GM21447 (cell line): ENCODE results near the gene EZH1.

Source experiments
- ATAC-seq: cut with Tn5 transposase; IDR thresholded peaks from one replicate; pipeline ENCODE4 v1.9.1; 2021; ENCODE audit not compliant: unreplicated experiment

Gene EZH1

GRCh38 chr17:42684929-42685556 lies 59.8 kb downstream of the EZH1 start:
- ATAC-seq, result no peak

- no peak for ATAC-seq
Measured at GRCh38 chr17:42683407-42684034, 61.3 kb downstream of the EZH1 start.

DNA sequence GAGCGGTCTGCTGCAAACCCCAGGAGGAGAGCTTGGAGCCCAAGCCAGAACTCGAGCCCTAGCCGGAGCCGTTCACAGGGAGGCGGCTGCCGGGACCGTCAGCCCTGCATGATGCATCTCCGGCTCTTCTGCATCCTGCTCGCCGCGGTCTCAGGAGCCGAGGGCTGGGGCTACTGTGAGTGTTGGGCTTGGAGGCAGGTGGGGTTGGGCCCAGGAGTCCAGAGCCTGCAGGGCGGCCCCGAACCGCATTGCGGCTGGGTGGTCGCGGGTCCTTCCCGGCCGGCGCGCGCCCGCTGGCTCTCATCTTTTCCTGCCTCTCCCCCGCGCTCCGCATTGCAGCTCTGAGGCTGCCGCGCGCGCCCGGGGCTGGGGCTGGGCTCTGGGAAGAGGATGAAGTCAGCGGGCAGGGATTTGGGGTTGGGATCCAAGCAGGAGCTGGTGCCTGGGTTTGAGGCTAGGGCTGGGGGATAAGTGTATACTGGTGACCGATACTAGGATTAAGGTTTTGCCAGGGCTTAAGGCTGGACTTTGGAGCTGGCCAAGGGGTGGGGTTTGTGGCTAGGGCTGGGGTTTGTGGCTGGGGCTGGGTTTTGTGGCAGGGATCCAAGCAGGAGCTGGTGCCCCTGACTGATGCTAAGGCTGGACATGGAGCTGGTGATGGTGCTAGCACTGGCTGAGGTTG lies 62.0 kb downstream of the EZH1 start:
- no peak for ATAC-seq

DNA sequence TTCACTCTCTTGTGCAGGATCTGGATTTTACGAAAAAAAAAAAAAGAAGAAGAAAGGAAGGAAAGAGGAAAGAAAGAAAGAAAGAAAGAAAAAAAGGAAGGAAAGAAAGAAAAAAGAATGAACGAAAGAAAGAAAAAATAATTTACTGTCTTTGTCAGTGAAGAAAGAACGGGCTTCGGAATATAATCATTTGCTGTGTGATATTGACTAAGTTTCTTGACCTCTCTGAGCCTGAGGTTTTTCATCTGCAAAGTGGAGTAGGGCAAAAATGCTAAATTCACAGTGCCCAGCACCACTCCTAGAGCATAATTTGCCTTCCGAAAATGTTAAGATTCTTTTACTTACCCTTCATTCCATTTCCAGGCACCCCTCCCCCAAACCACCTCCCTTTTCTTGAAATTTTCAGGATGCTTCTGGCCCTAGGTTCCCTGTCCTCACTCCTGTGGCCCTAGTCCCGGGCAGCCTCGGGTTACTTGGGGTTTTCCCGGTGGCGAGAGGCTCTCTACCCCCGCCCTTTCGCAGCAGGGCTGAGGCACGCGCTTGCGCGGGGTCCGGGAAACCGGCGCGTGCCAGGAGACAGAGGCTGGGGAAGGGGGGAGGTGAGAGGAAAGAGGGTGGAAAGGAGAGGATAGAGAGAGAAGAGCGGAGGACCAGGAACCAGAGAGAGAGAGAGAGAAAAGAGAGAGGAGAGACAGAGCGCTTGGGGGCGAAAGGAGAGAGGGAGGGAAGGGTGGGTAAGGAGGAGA lies 62.7 kb downstream of the EZH1 start, which contains the start of gene CNTNAP1:
Gene CNTNAP1 (plus strand): TSS at position 556 of the 746 bp plus-strand sequence. CDS start 299 bp downstream, outside the sequence.
- ATAC-seq, result no peak

- ATAC-seq, result no peak
Measured at GRCh38 chr17:42680331-42680808, 64.5 kb downstream of the EZH1 start.

GRCh38 chr17:42679492-42680330 lies 65.1 kb downstream of the EZH1 start:
- no peak for ATAC-seq

DNA sequence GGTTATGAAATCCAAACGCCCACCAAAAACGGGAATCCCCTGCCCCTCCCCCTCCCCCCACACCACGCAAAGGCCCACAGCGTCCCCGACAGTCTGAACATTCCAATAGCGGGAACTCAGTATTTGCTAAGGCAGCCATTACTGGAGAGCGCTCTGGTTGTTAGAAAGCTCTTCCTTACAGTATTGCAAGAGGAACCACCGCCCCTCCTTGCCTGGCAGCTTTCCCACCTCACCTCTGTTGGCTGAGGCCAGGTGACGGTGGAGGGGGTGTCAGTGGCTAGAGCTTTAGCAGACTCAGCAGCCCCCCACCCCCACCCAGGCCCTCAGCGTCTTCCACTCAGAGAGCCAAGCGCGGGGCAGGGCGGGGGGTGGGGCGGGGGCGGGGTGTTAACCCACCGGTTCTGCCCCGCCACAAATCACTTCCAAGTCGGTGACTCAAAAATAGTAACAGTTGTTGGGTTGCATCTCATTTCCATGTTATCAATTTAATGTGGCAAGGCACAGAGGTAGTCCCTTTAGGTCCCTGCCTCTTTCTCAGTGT lies 65.8 kb downstream of the EZH1 start:
- no peak for ATAC-seq

DNA sequence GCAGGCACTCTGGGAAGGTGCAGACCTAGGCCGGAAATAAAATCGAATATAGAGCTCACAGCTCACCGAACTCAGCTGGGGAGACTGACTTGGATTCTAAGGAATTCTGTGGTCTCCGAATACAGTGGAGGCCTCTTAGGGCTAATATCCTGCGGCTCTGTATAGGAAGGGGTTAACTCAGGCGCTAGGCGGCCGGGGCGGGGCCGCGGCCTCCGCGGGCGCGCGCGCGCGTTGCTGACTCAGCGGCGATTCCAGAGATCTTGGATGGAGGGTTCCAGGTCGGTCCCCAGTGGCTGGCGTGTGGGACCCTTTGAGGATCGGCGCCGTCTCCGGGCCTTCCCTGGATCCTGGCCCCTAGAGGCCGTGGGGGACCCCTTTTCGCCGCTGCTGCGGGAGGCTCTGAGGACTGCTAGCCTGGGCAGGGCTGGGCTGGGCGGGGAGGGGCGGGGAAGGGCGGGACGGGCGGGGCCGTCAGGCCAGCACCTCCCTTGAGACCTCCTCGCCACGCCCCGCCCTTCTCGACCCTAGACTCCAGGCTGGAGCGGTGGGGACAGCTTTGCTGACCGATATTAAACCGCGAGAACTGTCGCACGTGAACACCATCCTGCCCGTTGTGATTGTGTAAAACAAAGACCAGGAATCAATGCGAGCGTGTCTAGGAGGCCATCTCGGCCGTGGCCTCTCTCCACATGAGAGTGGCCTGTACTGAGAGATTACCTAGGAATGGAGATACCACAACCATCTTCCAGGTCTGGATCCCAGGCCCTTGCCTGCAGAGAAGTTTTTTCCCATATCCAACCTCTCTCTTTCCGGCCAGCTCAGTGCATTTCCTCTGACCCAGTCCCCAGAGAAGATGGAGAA lies 66.7 kb downstream of the EZH1 start:
- ATAC-seq, result no peak

GRCh38 chr17:42677012-42677857 lies 67.6 kb downstream of the EZH1 start:
- peak; percentile 51 for ATAC-seq

DNA sequence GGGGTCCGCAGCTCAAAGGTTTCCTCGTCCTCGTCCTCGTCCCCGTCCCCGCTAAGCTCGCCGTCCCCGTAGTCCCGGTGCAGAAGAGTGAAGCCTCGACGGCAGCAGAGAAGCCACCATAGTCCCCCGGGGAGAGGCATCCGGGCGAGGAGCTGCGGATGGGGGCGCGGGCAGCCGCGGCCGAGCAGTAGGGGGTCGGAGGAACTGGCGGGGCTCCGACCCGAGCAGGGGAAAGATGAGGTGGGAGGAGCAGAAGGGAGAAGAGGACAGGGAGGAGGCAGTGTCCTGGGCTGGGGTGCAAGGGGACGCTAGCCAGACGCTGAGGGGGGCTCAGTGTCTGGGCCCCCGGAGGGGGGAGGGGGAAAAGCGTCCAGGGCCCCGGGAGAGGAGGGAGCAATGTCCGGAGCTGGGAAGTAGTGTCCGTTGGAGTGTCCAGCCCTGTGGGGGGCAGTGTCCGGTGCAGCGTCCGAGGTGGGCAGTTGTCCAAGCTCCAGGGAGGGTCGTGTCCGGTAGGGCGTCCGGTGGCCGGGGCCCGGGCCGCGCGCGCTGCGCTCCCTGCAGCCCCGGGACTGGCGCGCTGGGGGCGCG lies 68.3 kb downstream of the EZH1 start, which contains the start of gene PLEKHH3:
Gene PLEKHH3 (minus strand): TSS at position 571 of the 588 bp plus-strand sequence. CDS start 431 bp downstream, at position 140.
- ATAC-seq, result no peak

DNA sequence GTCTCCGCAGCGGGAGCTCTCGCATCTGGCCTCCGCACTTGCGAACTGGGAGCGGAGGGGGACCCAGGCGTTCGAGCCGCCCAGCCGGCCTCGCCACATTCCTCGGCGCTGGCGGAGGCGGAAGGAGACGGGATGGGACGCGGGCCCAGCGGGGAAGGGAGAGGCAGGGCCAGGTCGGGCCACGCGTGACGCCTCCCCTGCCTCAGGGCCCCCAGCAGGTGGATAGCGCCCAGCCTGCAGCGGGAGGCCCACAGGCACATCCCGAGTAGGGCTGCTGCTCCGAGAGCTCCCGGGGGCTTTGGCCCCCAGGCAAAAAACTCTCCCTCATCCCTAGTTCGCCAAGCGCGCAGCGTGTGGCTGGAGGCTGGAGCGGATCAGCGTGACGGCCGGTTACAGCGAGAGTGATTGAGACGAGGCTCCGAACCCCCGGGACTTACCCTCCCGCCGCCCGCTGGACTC lies 68.8 kb downstream of the EZH1 start:
- no peak for ATAC-seq

GRCh38 chr17:42675348-42675964 lies 69.4 kb downstream of the EZH1 start:
- no peak for ATAC-seq

- no peak for ATAC-seq
Measured at GRCh38 chr17:42674755-42675347, 70.0 kb downstream of the EZH1 start.

- no peak for ATAC-seq
Measured at GRCh38 chr17:42673885-42674754, 70.7 kb downstream of the EZH1 start.

- no peak for ATAC-seq
Measured at GRCh38 chr17:42673266-42673884, 71.5 kb downstream of the EZH1 start.
